OCI-LY1 (cell line): ENCODE results near the gene AARSD1.
"Not testable (repeated sequence)": the region's sequence is repeated elsewhere in the genome, so short reads cannot be mapped to it uniquely, and the experiment has no call there.

Source experiments
- CTCF ChIP-seq: fragments of 200-600 bp; sonication (generic), shearing (Covaris generic); IDR thresholded peaks from 2 replicates; pipeline ENCODE4 v1.5.1; 2017; ENCODE audit warnings: mild to moderate bottlenecking, antibody characterized with exemption, low read length, moderate library complexity, mixed read lengths
- EZH2 ChIP-seq: fragments of 200-600 bp; sonication (generic), shearing (Covaris generic); IDR thresholded peaks from 2 replicates; pipeline ENCODE4 v1.8.0; 2017; ENCODE audit warnings: borderline replicate concordance, mixed run types, mild to moderate bottlenecking, antibody characterized with exemption, low read length, moderate library complexity, mixed read lengths

GRCh38 chr17:42919522-42920077 is 44.7 kb downstream of the AARSD1 start:
- TF ChIP-seq CTCF, EZH2: not testable (repeated sequence)
